ENCODE results near the gene TMEM119. TPM values are rescaled to one million over a fixed set of nuclear protein-coding genes. Genes with fewer than 3 reads are reported as not detected.

TMEM119 gene
- total and polyA plus RNA-seq, 5 experiments from 2014 or later, result 0.06 to 0.77 (median 0.24) TPM; not detected in 1

DNA sequence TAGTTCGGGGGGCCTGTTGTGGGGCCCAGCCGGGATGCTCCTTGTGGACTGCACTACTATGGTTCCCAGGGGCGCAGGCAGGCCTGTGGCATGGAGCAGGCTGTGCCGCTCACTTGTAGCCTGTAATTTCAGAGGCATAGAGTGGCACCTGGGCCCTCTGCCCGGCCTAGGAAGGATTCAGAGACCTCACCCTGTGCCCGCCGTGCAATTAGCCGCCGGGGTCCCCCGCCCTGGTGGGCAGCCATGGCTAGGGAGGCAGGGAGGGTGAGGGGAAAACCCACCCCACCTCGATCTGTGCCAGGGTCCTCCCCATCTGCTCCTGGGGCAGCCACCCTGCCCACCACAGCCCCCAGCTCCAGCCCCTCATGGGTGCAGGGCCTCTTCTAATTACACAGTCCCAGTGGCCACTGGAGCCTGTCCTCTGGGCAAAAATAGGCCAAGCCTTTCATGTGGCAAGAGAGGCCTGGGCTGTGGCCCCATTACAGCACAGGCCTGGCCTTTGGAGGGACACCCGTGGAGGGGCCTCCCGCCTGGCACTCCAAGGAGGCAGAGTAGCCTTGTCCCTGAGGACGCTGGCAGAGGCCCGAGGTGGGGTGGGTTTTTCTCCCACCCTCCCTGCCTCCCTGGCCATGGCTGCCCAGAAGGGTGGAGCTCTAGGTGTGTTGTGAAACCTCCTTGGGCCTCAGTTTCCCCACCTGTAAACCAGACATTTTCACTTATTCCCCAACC is 5.3 kb upstream of the TMEM119 start:
- Mint-ChIP-seq H3K4me1 (peaks cover 0 to 2% (median 0%) of the 10 kb centered on the region in 4 donors), H3K4me3 (no peak overlapping the region)

GRCh38 chr12:108602209-108602705 is 4.4 kb upstream of the TMEM119 start:
- POLR2A ChIA-PET, result no interaction called here
- Mint-ChIP-seq H3K36me3 (no peaks in the 10 kb centered on the region), H3K9me3 (no peaks in the 10 kb centered on the region), H3K4me1 (peaks cover 0 to 2% (median 0%) of the 10 kb centered on the region in 4 donors), H3K4me3 (no peak overlapping the region), H3K27me3 (no peaks in the 10 kb centered on the region), H3K27ac (no peak overlapping the region)
- DNase-seq (no peak), ATAC-seq (no peak)

More for the DNA sequence above, 5.3 kb upstream of the TMEM119 start:
- Mint-ChIP-seq H3K27ac (peak overlapping the region in 2 of 10 donors; percentile 29 to 62), H3K27me3 (no peaks in the 10 kb centered on the region), H3K9me3 (no peaks in the 10 kb centered on the region), H3K36me3 (no peaks in the 10 kb centered on the region)
- DNase-seq, result no peak
- ATAC-seq, result no peak
- POLR2A ChIA-PET, result no interaction called here

DNA sequence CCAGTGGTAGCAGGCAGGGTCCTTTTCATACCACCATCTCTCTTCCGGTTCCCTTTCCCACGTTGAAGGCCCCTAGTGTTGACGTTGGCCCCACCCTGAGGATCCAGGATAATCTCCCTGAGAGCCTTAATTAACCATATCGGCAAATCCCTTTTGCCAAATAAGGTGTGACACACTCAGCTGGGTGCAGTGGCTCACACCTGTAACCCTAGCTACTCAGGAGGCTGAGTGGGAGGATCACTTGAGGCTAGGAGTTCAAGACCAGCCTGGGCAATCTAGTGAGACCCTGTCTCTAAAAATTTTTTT is 2.8 kb upstream of the TMEM119 start:
- ATAC-seq (no peak), DNase-seq (no peak)
- Mint-ChIP-seq H3K27me3 (no peaks in the 10 kb centered on the region), H3K36me3 (no peaks in the 10 kb centered on the region), H3K27ac (peak overlapping the region in 1 of 10 donors; percentile 60), H3K4me1 (peaks cover 0 to 2% (median 0%) of the 10 kb centered on the region in 4 donors), H3K4me3 (no peak overlapping the region), H3K9me3 (no peaks in the 10 kb centered on the region)
- POLR2A ChIA-PET, result interaction anchor here (1.6 kb wide), 1 partner anchor 20 kb away, joined by 3 read pairs; no protein-coding TSS in a partner anchor

DNA sequence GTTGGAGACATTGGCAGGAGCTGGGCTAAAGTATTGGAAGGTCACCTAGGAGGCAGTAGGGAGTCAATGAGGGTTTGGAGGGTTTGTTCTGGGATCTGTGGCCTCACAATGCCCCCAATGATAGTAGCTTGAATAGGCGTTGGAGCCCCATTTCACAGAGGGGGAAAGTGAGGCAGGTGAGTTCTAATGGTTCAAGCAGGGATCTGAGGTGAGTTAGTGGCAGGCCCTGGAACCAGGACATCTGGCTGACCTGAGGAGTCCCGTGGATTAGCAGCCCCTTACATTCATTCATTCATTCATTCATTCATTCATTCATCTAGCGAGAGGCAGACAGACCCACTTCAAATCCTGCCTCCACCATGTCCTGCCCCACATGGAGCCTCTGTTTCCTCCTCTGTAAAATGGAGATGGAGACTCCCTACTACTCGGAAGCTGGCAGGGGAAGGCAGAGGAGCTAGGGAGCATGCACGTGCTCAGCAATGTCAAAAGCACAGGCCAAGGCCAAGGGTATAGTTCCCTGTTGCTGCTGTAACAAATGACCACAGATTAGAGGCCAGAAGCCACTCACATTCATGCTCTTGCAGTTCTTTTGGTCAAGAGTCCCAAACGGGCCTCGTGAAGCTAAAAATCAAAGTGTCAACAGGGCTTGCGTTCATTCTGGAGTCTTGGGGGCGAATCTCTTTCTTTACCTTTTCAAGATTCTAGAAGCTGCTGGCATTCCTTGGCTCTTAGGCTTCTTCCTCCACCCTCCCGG is 2.2 kb upstream of the TMEM119 start:
- H3K27ac Mint-ChIP-seq, result peak overlapping the region in 1 of 10 donors; percentile 14
- no peak for ATAC-seq
- no peaks in the 10 kb centered on the region for H3K36me3 Mint-ChIP-seq
- no peaks in the 10 kb centered on the region for H3K9me3 Mint-ChIP-seq
- DNase-seq, result no peak
- POLR2A ChIA-PET, result interaction anchor here (1.6 kb wide), 1 partner anchor 21 kb away, joined by 3 read pairs; no protein-coding TSS in a partner anchor
- H3K4me1 Mint-ChIP-seq, result peaks cover 0 to 2% (median 0%) of the 10 kb centered on the region in 4 donors
- H3K27me3 Mint-ChIP-seq, result no peaks in the 10 kb centered on the region
- no peak overlapping the region for H3K4me3 Mint-ChIP-seq

GRCh38 chr12:108599541-108599940 is 1.7 kb upstream of the TMEM119 start:
- POLR2A ChIA-PET, result interaction anchor here (1.6 kb wide), 1 partner anchor 22 kb away, joined by 3 read pairs; no protein-coding TSS in a partner anchor
- no peaks in the 10 kb centered on the region for H3K9me3 Mint-ChIP-seq

DNA sequence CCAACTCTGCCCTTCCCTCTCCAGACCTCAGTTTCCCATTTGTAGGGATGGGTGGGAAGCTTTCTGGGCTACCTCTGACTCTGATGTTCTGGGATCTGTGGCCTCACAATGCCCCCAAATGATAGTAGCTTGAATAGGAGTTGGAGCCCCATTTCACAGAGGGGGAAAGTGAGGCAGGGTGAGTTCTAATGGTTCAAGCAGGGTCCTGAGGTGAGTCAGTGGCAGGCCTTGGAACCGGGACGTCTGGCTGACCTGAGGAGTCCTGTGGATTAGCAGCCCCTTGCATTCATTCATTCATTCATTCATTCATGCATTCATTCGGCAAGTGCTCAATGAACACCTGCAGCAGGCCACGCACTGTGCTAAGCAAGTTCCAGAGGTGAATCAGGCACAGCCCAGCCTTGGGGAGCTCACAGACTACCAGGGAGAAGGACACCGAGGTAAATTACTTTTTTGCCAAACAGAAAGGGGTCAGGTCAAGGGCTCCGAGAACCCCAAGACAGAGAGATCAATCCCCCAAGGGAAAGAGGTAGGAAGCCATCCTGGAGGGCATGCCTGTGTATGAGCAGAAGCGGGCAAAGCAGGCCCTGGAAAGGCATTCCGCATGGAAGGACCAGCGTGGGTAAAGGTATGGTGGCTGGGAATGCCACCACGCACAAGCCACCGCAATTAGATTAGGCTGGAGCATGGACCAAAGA is 818 bp upstream of the TMEM119 start:
- POLR2A ChIA-PET, result no interaction called here
- no peaks in the 10 kb centered on the region for H3K36me3 Mint-ChIP-seq
- DNase-seq, result no peak
- H3K4me3 Mint-ChIP-seq, result no peak overlapping the region
- no peaks in the 10 kb centered on the region for H3K9me3 Mint-ChIP-seq
- peak overlapping the region in 2 of 10 donors; percentile 9 to 41 for H3K27ac Mint-ChIP-seq
- no peak for ATAC-seq
- no peaks in the 10 kb centered on the region for H3K27me3 Mint-ChIP-seq
- peaks cover 0 to 2% (median 0%) of the 10 kb centered on the region in 4 donors for H3K4me1 Mint-ChIP-seq

More at GRCh38 chr12:108599541-108599940, 1.7 kb upstream of the TMEM119 start:
- Mint-ChIP-seq H3K27me3 (no peaks in the 10 kb centered on the region), H3K4me1 (peaks cover 0 to 2% (median 0%) of the 10 kb centered on the region in 4 donors), H3K36me3 (no peaks in the 10 kb centered on the region), H3K4me3 (no peak overlapping the region), H3K27ac (peak overlapping the region in 1 of 10 donors; percentile 14)
- ATAC-seq (no peak), DNase-seq (no peak)

DNA sequence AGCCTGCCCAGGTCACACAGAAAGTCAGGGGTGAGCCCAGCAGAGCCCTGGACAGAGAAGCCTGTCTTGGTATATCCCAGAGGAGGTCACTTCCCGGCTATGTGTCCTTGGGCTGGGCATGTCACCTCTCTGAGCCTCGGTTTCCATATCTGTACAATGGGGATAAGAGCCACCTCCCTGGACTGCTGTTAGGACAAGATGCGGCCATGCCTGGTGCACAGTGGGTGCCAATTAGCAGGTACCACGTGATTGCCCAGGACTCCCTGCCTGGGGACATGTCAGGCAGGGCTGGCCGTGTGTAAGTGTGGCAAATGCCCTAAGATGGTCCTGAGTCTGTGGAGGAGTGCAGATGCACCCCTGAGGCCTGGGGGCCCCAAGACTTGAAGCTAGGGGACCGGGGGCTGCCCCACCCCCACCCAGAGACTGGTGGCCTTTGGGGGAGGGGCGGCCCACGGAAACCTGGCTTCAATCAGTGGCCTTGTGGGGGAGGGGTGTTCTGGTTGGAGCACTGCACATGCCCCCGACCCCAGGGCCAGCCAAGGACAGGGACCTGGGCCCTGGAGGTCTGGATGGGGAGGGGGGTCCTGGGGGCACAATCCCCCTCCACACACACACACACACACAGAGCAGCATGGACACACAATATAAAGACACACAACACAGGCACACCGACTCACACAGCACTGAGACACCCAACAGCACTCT is 878 bp downstream of the TMEM119 start:
- DNase-seq, result no peak
- Mint-ChIP-seq H3K4me1 (peaks cover 0 to 2% (median 0%) of the 10 kb centered on the region in 4 donors), H3K27ac (no peak overlapping the region), H3K27me3 (no peaks in the 10 kb centered on the region), H3K9me3 (no peaks in the 10 kb centered on the region), H3K4me3 (no peak overlapping the region), H3K36me3 (no peaks in the 10 kb centered on the region)
- POLR2A ChIA-PET, result interaction anchor here (0.7 kb wide), 1 partner anchor 31 kb away, joined by 3 read pairs; no protein-coding TSS in a partner anchor
- no peak for ATAC-seq

DNA sequence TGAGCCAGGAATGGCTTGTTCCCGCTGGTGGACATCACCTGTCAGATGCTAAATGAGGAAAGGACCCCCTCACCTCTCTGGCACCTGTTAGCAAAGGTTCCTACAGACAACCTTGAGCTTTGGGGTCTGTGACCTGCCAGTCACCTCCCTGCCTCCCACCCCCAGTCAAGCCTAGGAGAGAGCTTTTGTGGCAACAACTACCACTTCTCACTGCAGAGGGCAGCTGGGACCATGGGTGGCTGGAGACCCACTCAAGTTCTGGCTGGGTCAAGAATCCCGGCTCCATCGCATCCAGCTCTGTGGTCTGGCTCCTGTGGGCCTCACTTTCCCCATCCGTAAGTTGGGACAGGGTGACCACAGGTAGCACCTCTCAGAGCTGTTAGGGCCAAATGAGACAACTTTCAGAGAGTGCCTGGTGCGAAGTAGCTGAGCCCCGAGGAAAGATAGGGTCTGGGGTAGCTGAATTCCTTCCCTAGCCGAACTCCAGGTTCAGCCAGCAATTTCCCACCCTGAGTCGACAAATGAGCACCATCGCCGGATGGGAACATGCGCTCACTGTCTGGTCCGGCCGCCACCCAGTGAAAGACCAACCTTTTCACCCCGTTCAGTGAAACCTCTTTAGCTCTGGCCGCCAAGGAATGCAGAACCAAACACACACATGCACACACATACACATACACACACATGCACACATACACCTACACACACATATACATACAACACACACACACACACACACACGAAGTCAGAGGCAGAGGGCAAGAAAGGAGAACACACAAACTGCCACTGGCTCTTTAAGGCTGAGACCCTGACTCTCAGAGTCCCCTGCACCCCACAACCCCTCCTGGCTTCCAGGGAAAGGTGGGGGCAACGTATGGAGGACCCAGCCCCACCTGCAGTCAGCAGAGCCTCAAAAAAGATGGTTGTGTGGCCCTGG is 1.9 kb downstream of the TMEM119 start:
- H3K27me3 Mint-ChIP-seq, result no peaks in the 10 kb centered on the region
- DNase-seq (no peak), ATAC-seq (no peak)
- H3K4me3 Mint-ChIP-seq, result no peak overlapping the region
- no peak overlapping the region for H3K27ac Mint-ChIP-seq
- peaks cover 0 to 2% (median 0%) of the 10 kb centered on the region in 4 donors for H3K4me1 Mint-ChIP-seq
- POLR2A ChIA-PET, result interaction anchor here (1.3 kb wide), 1 partner anchor 21 kb away, joined by 3 read pairs; no protein-coding TSS in a partner anchor
- no peaks in the 10 kb centered on the region for H3K9me3 Mint-ChIP-seq
- no peaks in the 10 kb centered on the region for H3K36me3 Mint-ChIP-seq

GRCh38 chr12:108594960-108595710 is 2.7 kb downstream of the TMEM119 start:
- Mint-ChIP-seq H3K4me3 (no peak overlapping the region), H3K9me3 (no peaks in the 10 kb centered on the region), H3K27me3 (no peaks in the 10 kb centered on the region), H3K36me3 (no peaks in the 10 kb centered on the region), H3K27ac (no peak overlapping the region), H3K4me1 (peaks cover 0 to 2% (median 0%) of the 10 kb centered on the region in 4 donors)
- POLR2A ChIA-PET, result interaction anchor here (1.3 kb wide), 1 partner anchor 22 kb away, joined by 3 read pairs; no protein-coding TSS in a partner anchor
- DNase-seq (no peak), ATAC-seq (no peak)

DNA sequence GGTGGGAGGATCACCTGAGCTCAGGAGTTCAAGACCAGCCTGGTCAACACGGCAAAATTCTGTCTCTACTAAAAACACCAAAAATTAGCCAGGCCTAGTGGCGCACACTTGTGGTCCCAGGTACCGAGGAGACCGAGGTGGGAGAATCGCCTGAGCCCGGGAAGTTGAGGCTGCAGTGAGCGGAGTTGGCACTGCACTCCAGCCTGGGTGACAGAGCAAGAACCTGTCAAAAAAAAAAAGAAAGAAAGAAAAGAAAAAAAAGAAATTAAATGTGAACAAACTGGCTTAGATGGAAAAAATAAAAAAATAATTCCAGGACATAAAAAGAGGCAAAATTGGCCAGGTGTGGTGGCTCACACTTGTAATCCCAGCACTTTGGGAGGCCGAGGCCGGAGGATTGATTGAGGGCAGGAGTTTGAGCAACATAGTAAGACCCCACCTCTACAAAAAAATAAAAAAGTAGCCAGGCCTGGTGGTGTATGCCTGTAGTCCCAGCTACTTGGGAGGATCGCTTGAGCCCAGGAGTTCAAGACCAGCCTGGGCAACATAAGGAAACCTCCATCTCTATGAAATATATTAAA is 3.5 kb downstream of the TMEM119 start:
- Mint-ChIP-seq H3K4me1 (peaks cover 0 to 2% (median 0%) of the 10 kb centered on the region in 4 donors), H3K27me3 (no peaks in the 10 kb centered on the region), H3K36me3 (no peaks in the 10 kb centered on the region), H3K9me3 (no peaks in the 10 kb centered on the region), H3K4me3 (no peak overlapping the region), H3K27ac (peak overlapping the region in 1 of 10 donors; percentile 43)
- ATAC-seq (no peak), DNase-seq (no peak)
- POLR2A ChIA-PET, result interaction anchor here (1.3 kb wide), 1 partner anchor 23 kb away, joined by 3 read pairs; no protein-coding TSS in a partner anchor
